Uterus (tissue), 2 donors: ENCODE data around the gene PACS1.

Experiments
- CTCF ChIP-seq, 4 experiments: fragments of 200-600 bp in 2 of 4; fragments of 450-650 bp in 2 of 4; sonication (generic) in 2 of 4; IDR thresholded peaks; one replicate each; pipeline ENCODE4 v1.5.1; 2016 to 2019; ENCODE audit warnings: antibody characterized with exemption in 4 of 4, mild to moderate bottlenecking in 2 of 4, moderate library complexity in 1 of 4
- POLR2A ChIP-seq, 2 donors: fragments of 450-650 bp; IDR thresholded peaks; one replicate each; pipeline ENCODE4 v1.6.1; 2016; ENCODE audit warnings: antibody characterized with exemption in 2 of 2, mild to moderate bottlenecking in 1 of 2, moderate library complexity in 1 of 2

- no peak for TF ChIP-seq POLR2A (IDR thresholded peaks at IDR 0.05)
- TF ChIP-seq CTCF (IDR thresholded peaks at IDR 0.05) = no peak
Measured at GRCh38 chr11:66178871-66179270, 108.8 kb downstream of the PACS1 start.
